Peyer's patch (tissue), 4 donors: ENCODE data around the gene PAX4. TPM values are rescaled to one million over a fixed set of nuclear protein-coding genes. Genes with fewer than 3 reads are reported as not detected.
"Not testable (repeated sequence)": the region's sequence is repeated elsewhere in the genome, so short reads cannot be mapped to it uniquely, and the experiment has no call there.

Experiments used
- DNase-seq, 3 donors: peaks; one replicate each; pipeline ENCODE4 v3.0.0-alpha.2; 2017 to 2019
- H3K27ac ChIP-seq, 4 donors: fragments of 200-600 bp; sonication (generic); one replicate each; pipeline ENCODE4 v1.5.1; 2016 to 2019
- H3K27me3 ChIP-seq, 2 donors: fragments of 200-600 bp; sonication (generic); one replicate each; pipeline ENCODE4 v1.5.1; 2019
- H3K36me3 ChIP-seq, 3 donors: fragments of 200-600 bp; sonication (generic); one replicate each; pipeline ENCODE4 v1.5.1; 2016 to 2019
- H3K4me1 ChIP-seq, 4 donors: fragments of 200-600 bp; sonication (generic); one replicate each; pipeline ENCODE4 v1.5.1; 2016 to 2019
- H3K4me3 ChIP-seq, 4 donors: fragments of 200-600 bp; sonication (generic); 1 replicate in 3 of 4; 2 replicates in 1 of 4; pipeline ENCODE4 v1.5.1; 2016 to 2019; ENCODE audit warnings: mild to moderate bottlenecking in 1 of 4
- H3K9me3 ChIP-seq, 4 donors: fragments of 200-600 bp; sonication (generic); one replicate each; pipeline ENCODE4 v1.5.1; 2016 to 2019; ENCODE audit warnings: mild to moderate bottlenecking in 1 of 4
- POLR2A ChIP-seq, 2 donors: fragments of 450-650 bp; IDR thresholded peaks; one replicate each; pipeline ENCODE4 v1.5.1; 2017; ENCODE audit warnings: antibody characterized with exemption in 2 of 2, mild to moderate bottlenecking in 2 of 2, moderate library complexity in 2 of 2
- total RNA-seq, 4 donors: library from RNA; depleted of rRNA; stranded (reverse); fragments of >200 nt; gene quantifications; one replicate each; pipeline ENCODE4 v1.1.0, GENCODE V29; 2016
- TF ChIP-seq, protein P1 (sequence below), 6 experiments: fragments of 450-650 bp in 4 of 6; fragments of 200-600 bp in 2 of 6; sonication (generic) in 1 of 6; IDR thresholded peaks; one replicate each; pipeline ENCODE4 v1.5.1; 2017 to 2019; ENCODE audit warnings: antibody characterized with exemption in 6 of 6, mild to moderate bottlenecking in 3 of 6, moderate library complexity in 1 of 6

The PAX4 gene
- total RNA-seq, 4 donors from 2014 or later = 0.53 to 1.3 TPM; not detected in 2

DNA sequence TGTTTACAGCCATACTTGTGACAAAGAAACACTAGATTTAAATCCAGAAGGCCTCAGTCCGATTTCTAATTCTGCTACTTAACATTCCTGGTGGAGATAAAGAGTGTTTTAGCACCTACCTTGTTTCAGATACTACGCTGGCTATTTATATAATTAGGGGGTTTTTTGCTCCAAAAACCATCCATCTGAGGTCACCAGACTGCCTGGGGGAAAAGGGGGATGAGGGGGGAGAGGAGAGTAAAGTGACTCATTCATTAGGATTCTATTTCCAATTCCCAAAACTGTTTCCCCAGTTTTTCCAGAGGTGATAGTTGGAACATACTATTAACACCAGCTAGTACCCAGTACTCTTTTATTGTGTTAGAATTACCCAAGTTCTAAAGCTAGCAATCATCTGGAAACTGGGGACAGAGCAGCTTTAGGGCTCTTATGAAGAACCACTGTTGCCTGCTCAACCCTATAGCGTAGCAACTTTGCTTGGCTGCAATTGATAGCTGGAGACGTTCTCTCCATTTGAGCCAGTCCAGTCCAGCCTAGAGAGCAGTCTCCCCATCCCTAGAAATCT, 39.1 kb downstream of the PAX4 start:
- Histone ChIP-seq H3K4me1 (peaks cover 0 to 24% (median 7%) of the 10 kb centered on the region in 4 donors), H3K27ac (no peak overlapping the region)

DNA sequence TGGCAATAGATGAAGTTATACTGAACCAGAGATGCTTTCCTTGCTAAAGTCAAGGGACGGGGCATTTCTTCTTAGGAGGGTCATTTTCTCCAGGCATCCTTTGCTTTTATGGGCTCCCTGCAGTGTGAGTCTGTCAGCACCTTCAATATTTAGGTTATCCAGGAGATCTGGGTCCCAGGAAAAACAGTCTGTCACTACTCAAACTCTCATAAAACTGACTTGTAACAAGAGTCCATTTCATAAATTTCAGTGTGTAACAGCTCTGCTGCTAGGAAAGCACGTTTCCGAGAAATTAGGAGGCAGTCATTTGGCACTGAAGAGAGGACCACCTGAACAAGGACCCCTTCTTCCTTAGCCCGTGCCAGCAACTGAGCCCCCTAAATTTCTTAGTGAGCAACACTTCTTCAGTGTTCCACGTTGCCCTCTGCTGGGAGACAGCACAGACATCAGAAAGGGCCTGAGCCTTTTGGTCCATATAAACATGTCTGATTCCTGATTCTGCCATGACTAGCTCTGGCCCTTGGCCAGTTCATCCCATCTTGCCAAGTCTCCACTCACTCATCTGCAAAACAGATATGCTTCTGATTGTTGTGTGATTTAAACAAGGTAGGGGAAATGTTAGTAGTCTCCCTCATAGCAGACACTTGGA, 39.8 kb downstream of the PAX4 start:
- Histone ChIP-seq H3K27ac (no peak overlapping the region), H3K9me3 (no peaks in the 10 kb centered on the region), H3K4me3 (no peak overlapping the region), H3K36me3 (peaks cover 0 to 51% (median 0%) of the 10 kb centered on the region in 3 donors), H3K27me3 (no peaks in the 10 kb centered on the region), H3K4me1 (peaks cover 0 to 17% (median 2%) of the 10 kb centered on the region in 4 donors)
- TF ChIP-seq POLR2A (IDR thresholded peaks at IDR 0.05) = no peak
- TF ChIP-seq, protein P1, sequence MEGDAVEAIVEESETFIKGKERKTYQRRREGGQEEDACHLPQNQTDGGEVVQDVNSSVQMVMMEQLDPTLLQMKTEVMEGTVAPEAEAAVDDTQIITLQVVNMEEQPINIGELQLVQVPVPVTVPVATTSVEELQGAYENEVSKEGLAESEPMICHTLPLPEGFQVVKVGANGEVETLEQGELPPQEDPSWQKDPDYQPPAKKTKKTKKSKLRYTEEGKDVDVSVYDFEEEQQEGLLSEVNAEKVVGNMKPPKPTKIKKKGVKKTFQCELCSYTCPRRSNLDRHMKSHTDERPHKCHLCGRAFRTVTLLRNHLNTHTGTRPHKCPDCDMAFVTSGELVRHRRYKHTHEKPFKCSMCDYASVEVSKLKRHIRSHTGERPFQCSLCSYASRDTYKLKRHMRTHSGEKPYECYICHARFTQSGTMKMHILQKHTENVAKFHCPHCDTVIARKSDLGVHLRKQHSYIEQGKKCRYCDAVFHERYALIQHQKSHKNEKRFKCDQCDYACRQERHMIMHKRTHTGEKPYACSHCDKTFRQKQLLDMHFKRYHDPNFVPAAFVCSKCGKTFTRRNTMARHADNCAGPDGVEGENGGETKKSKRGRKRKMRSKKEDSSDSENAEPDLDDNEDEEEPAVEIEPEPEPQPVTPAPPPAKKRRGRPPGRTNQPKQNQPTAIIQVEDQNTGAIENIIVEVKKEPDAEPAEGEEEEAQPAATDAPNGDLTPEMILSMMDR (IDR thresholded peaks at IDR 0.05) = no peak
- DNase-seq = no peak

More for the DNA sequence above, 39.1 kb downstream of the PAX4 start:
- Histone ChIP-seq H3K4me3 (no peak overlapping the region), H3K36me3 (peaks cover 0 to 51% (median 0%) of the 10 kb centered on the region in 3 donors), H3K9me3 (no peaks in the 10 kb centered on the region), H3K27me3 (no peaks in the 10 kb centered on the region)
- no peak for DNase-seq
- TF ChIP-seq POLR2A (IDR thresholded peaks at IDR 0.05) = no peak
- TF ChIP-seq, protein P1 (IDR thresholded peaks at IDR 0.05) = no peak

DNA sequence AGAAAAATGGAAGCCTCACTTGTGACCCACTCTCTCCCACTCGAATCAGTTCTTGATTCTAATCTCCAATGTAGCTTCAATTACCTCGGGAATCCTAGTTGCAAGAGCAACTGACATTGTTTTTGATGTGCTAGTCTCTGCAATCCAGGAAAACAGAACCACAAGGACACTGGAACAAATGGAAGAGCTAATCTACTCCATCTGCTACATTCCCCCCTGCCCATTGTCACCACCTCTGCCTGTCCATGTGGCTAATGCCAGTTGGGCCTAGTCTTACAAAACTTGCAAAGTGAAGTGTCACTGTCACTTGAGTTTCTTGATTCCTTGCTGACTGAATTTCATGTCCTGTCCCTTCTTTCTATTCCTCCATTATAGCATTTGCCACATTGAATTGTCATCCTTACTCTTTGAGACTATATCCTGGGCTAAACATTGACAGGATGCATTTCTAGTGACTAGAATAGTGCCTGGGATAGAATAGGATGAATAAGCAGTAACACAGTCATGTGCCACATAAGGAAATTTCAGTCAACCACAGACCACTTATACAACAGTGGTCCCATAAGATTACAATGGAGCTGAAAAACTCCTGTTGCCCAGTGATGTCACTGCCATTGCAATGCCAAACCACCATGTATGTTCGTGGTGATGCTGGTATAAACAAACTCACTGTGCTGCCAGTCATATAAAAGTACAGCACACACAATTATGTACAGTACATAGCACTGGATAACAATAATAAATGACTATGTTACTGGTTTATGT, 46.0 kb downstream of the PAX4 start:
- Histone ChIP-seq H3K4me1 (no peaks in the 10 kb centered on the region), H3K36me3 (peaks cover 0 to 7% (median 0%) of the 10 kb centered on the region in 3 donors), H3K27me3 (no peaks in the 10 kb centered on the region), H3K9me3 (no peaks in the 10 kb centered on the region), H3K4me3 (no peak overlapping the region), H3K27ac (no peak overlapping the region)
- no peak for TF ChIP-seq POLR2A (IDR thresholded peaks at IDR 0.05)
- TF ChIP-seq, protein P1 (IDR thresholded peaks at IDR 0.05) = no peak
- DNase-seq = no peak

DNA sequence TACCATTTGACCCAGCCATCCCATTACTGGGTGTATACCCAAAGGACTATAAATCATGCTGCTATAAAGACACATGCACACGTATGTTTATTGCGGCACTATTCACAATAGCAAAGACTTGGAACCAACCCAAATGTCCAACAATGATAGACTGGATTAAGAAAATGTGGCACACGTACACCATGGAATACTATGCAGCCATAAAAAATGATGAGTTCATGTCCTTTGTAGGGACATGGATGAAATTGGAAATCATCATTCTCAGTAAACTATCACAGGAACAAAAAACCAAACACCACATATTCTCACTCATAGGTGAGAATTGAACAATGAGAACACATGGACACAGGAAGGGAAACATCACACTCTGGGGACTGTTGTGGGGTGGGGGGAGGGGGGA, 49.9 kb downstream of the PAX4 start:
- not testable (repeated sequence) for H3K36me3 ChIP-seq, H3K4me1 ChIP-seq, H3K27me3 ChIP-seq, H3K27ac ChIP-seq, DNase-seq, H3K4me3 ChIP-seq, H3K9me3 ChIP-seq

DNA sequence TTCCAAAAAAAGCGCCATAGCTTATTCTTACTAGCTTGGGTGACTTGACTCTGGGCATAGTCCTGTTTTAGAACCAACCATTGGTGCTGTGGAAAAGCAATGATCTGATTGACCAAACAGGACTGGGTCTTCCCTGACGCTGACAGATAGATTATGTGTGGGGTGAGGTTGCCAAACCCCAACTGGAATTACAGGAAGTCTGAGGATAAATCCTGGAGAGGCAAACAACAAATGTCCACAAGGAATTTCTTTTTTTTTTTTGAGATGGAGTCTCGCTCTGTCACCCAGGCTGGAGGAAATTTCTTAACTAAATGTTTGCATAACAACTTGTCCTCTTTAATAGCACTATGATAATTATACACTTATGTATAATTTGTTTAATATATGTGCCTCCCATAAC, 51.7 kb downstream of the PAX4 start:
- H3K4me3 ChIP-seq = no peak overlapping the region
- TF ChIP-seq, protein P1 (IDR thresholded peaks at IDR 0.05) = no peak
- no peak for TF ChIP-seq POLR2A (IDR thresholded peaks at IDR 0.05)
- no peak overlapping the region for H3K27ac ChIP-seq
- H3K4me1 ChIP-seq = no peaks in the 10 kb centered on the region
- no peaks in the 10 kb centered on the region for H3K36me3 ChIP-seq
- no peaks in the 10 kb centered on the region for H3K9me3 ChIP-seq
- H3K27me3 ChIP-seq = no peaks in the 10 kb centered on the region
- DNase-seq = no peak

Other genes with a start within 250 kb of the PAX4 start
- gene ZNF800, start 225.4 kb downstream of the PAX4 start, total RNA-seq = 10 to 100 TPM; 25.9 to 48.1 (median 30.9) TPM
- 10 to 100 TPM; 17.2 to 21.3 (median 20.0) TPM for gene GCC1, start 32.5 kb downstream of the PAX4 start, total RNA-seq
- gene ARF5, start 29.7 kb downstream of the PAX4 start, total RNA-seq = 100 to 1,000 TPM in 3 of 4 donors, 10 to 100 TPM in 1; 52.8 to 149 (median 122) TPM
- 1 to 10 TPM in 2 of 4 donors, not detected in 2; 1.7 to 3.3 TPM for gene FSCN3, start 24.4 kb downstream of the PAX4 start, total RNA-seq
- 100 to 1,000 TPM in 1 of 4 donors, 10 to 100 TPM in 3; 55.5 to 305 (median 80.1) TPM for gene SND1, start 34.1 kb upstream of the PAX4 start, total RNA-seq